K562 (cell line): ENCODE measurements around the gene ARHGAP10. TPM values are rescaled to one million over a fixed set of nuclear protein-coding genes. Genes with fewer than 3 reads are reported as not detected.
A peak's percentile ranks its signal among the peaks of the same experiment; 100 is the strongest.

ENCODE experiments used
- ATAC-seq: fragments of 200-7000 bp; cut with Tn5 transposase; 3 replicates; pipeline ENCODE4 v1.9.1; 2020; ENCODE audit warnings: moderate library complexity
- BruUV-seq: library from RNA; stranded (reverse); fragments of 400-500 nt; replicated peaks from 2 replicates; lab custom pipeline; 2021; lab: Mats Ljungman, UMichigan
- CTCF ChIA-PET: fragments of 300-600 bp; formaldehyde crosslinking; extraction: SDS; loops from one replicate; lab custom pipeline; 2021; ENCODE audit warnings: low intra/inter-chr PET ratio; lab: Yijun Ruan, JAX
- POLR2A ChIA-PET: fragments of 300-600, 350-650 bp; sonication (Branson Sonifier 250); formaldehyde crosslinking; extraction: SDS; loops from one replicate; lab custom pipeline; 2021; ENCODE audit warnings: antibody characterized with exemption, inconsistent platforms; lab: Yijun Ruan, JAX
- DNase-seq, 4 experiments: peaks; one replicate each; pipeline versions ENCODE4 v3.0.0 to v3.0.0-alpha.2; 2011 to 2018; ENCODE audit warnings: low spot score in 3 of 4, mixed read lengths in 3 of 4; ENCODE audit errors: extremely low read depth in 1 of 4
- FAIRE-seq: peaks from 2 replicates; lab custom pipeline; 2011; peaks lifted over from hg19 to GRCh38; lab: Jason Lieb, UNC
- H2AFZ ChIP-seq: 2 replicates; pipeline ENCODE4 v1.6.0; 2011; ENCODE audit warnings: low read depth, low read length, control low read depth, inconsistent platforms
- H3K27ac ChIP-seq: fragments of 200-600 bp; 3 replicates; pipeline ENCODE4 v1.8.0; 2011; ENCODE audit warnings: low read depth, mild to moderate bottlenecking, control low read depth, inconsistent platforms, low read length, moderate library complexity, mixed read lengths; ENCODE audit errors: extremely low read depth
- H3K27me3 ChIP-seq, 2 experiments: fragments of 300-600 bp in 1 of 2; 2 replicates in 1 of 2; 3 replicates in 1 of 2; pipeline versions ENCODE4 v1.6.0 to v1.8.0; 2011; ENCODE audit warnings: inconsistent platforms in 2 of 2, low read length in 2 of 2, mild to moderate bottlenecking in 1 of 2, mixed read lengths in 1 of 2, moderate library complexity in 1 of 2; ENCODE audit not compliant: control insufficient read depth in 2 of 2, insufficient read depth in 2 of 2
- H3K36me3 ChIP-seq: fragments of 300-600 bp; 3 replicates; pipeline ENCODE4 v1.8.0; 2011; ENCODE audit warnings: mild to moderate bottlenecking, low read length, inconsistent platforms; ENCODE audit not compliant: control insufficient read depth, insufficient read depth
- H3K4me1 ChIP-seq, 2 experiments: fragments of 200-600 bp in 1 of 2; replicated peaks in 1 of 2; 2 replicates in 1 of 2; 3 replicates in 1 of 2; pipeline versions ENCODE4 v1.5.1 to v1.8.0; 2011; ENCODE audit warnings: inconsistent platforms in 2 of 2, low read length in 2 of 2, mild to moderate bottlenecking in 1 of 2, mixed read lengths in 1 of 2, moderate library complexity in 1 of 2; ENCODE audit not compliant: control insufficient read depth in 2 of 2, insufficient read depth in 2 of 2
- H3K4me2 ChIP-seq: 2 replicates; pipeline ENCODE4 v1.6.1; 2011; ENCODE audit warnings: low read length, control low read depth, inconsistent platforms, mixed read lengths; ENCODE audit not compliant: insufficient read depth
- H3K4me3 ChIP-seq: fragments of 200-600 bp; sonication (generic), shearing (Covaris generic); 2 replicates; pipeline ENCODE4 v1.5.1; 2016; ENCODE audit warnings: control low read depth, inconsistent platforms
- H3K79me2 ChIP-seq: fragments of 200-600 bp; 3 replicates; pipeline ENCODE4 v1.8.0; 2011; ENCODE audit warnings: low read length, inconsistent platforms; ENCODE audit not compliant: control insufficient read depth, insufficient read depth
- H3K9ac ChIP-seq, 2 experiments: 2 replicates each; pipeline versions ENCODE4 v1.6.0 to v1.6.1; 2011; ENCODE audit warnings: low read depth in 2 of 2, low read length in 2 of 2, control low read depth in 1 of 2, inconsistent platforms in 1 of 2, mild to moderate bottlenecking in 1 of 2, mixed read lengths in 1 of 2; ENCODE audit not compliant: insufficient read depth in 1 of 2
- H3K9me1 ChIP-seq: one replicate; pipeline ENCODE4 v1.6.0; 2011; ENCODE audit warnings: inconsistent platforms, mild to moderate bottlenecking, low read length, moderate library complexity; ENCODE audit not compliant: control insufficient read depth, insufficient read depth
- H3K9me3 ChIP-seq: replicated peaks from 2 replicates; pipeline ENCODE4 v1.5.1; 2011; ENCODE audit warnings: low read depth, low read length, inconsistent platforms; ENCODE audit not compliant: control insufficient read depth, insufficient read depth
- H4K20me1 ChIP-seq: replicated peaks from 2 replicates; pipeline ENCODE4 v1.6.1; 2011; ENCODE audit warnings: low read length, inconsistent platforms, mixed read lengths; ENCODE audit not compliant: control insufficient read depth, insufficient read depth
- ZNF384 ChIP-seq: IDR thresholded peaks from 2 replicates; pipeline ENCODE4 v1.6.1; 2012; ENCODE audit warnings: low read depth, low read length, improper control_type of control experiment
- WGBS: fragments of 100-300 bp; shearing (Covaris generic); methylation state at CpG from one replicate; pipeline ENCODE4 v1.1.6; 2016; ENCODE audit warnings: low coverage, mixed read lengths; ENCODE audit not compliant: insufficient coverage; ENCODE audit errors: missing lambda C conversion rate; 5-methylcytosine and 5-hydroxymethylcytosine counted together
- in situ Hi-C: fragments of 300-500 bp; cut with MboI; formaldehyde crosslinking; loops from 4 replicates; pipeline ENCODE4 v1.15.0; 2018; ENCODE audit warnings: inconsistent platforms, mixed read lengths
- intact Hi-C: fragments of 100-400 bp; cut with micrococcal nuclease; formaldehyde crosslinking; loops from 2 replicates; pipeline ENCODE4 v1.14.2; 2022
- polyA plus RNA-seq, 8 experiments: library from polyadenylated mRNA; depleted of rRNA in 4 of 8; stranded (reverse) in 5 of 8; unstranded in 3 of 8; fragments of >200 nt; fragmentation: Nextera tagmentation in 2 of 8; fragmentation: Illumina TruSeq in 1 of 8; extraction: Ambion mirVana in 2 of 8; extraction: Trizol in 1 of 8; gene quantifications; 2 replicates each; pipeline versions ENCODE4 v1.2.1 to v1.2.3, GENCODE V29; 2011 to 2014; ENCODE audit warnings: inconsistent platforms in 1 of 8, missing spikeins in 1 of 8
- total RNA-seq, 7 experiments: library from RNA; depleted of rRNA in 6 of 7; stranded (reverse); fragments of >200 nt in 6 of 7; fragmentation: Illumina TruSeq in 2 of 7; extraction: Trizol in 2 of 7; gene quantifications; 2 replicates each; pipeline versions ENCODE4 v1.2.1 to v1.2.3, GENCODE V29; 2011 to 2021; ENCODE audit warnings: low replicate concordance in 1 of 7
- TF ChIP-seq, protein P1 (sequence below), 3 experiments: IDR thresholded peaks in 2 of 3; conservative IDR thresholded peaks in 1 of 3; 2 replicates each; pipeline ENCODE4 v1.5.1; 2011 to 2012; ENCODE audit warnings: low read length in 3 of 3, mild to moderate bottlenecking in 3 of 3, control low read depth in 2 of 3, improper control_type of control experiment in 1 of 3, inconsistent platforms in 1 of 3, low read depth in 1 of 3, mixed read lengths in 1 of 3, moderate library complexity in 1 of 3; ENCODE audit not compliant: insufficient read depth in 2 of 3
- TF ChIP-seq, protein P2 (sequence below): fragments of 200-600 bp; sonication (generic); IDR thresholded peaks from one replicate; pipeline ENCODE4 v1.6.1; 2012; ENCODE audit warnings: mild to moderate bottlenecking, low read depth, low read length, inconsistent platforms

ARHGAP10 gene
- total and polyA plus RNA-seq, 9 of the 15 experiments (the other 6 are each of a cell fraction or from before 2014, with no cell fraction given): 0.03 to 0.22 (median 0.06) TPM; not detected in 3

DNA sequence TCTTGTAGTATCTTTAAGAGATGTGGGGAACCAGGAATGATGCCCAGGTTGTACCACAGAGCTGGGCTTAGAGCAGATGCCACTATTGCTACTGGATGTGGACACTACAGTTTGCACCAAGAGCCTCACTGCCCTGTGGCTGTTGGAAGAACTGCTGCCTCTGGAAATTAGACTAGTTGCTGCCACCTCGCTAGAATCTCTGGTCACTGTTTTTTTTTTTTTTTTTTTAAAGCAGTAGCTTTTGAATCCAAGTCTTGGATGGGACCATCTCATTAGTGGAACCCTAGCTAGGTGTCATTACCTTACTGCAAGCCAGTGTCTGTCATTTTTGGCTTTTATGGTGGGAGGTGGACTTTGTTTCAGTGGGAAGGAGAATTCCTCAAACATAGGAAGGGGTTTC, 105.5 kb downstream of the ARHGAP10 start:
- H3K36me3 ChIP-seq: no peaks in the 10 kb centered on the region
- no peaks in the 10 kb centered on the region for H3K79me2 ChIP-seq
- no peak overlapping the region for H3K4me2 ChIP-seq
- no peaks in the 10 kb centered on the region; a peak in 1 of 5 replicates for H3K27me3 ChIP-seq
- H3K4me1 ChIP-seq: no peaks in the 10 kb centered on the region; a peak in 1 of 5 replicates
- H2AFZ ChIP-seq: no peak overlapping the region
- DNase-seq (peak in 1 of 4 experiments; percentile 9), FAIRE-seq (no peak), ATAC-seq (peak; percentile 65; the same call in 1 of the 3 replicates)
- CTCF ChIA-PET: no interaction called here
- no peaks in the 10 kb centered on the region for H3K9me3 ChIP-seq
- H4K20me1 ChIP-seq: no peaks in the 10 kb centered on the region
- POLR2A ChIA-PET: no interaction called here
- TF ChIP-seq ZNF384: peak; percentile 78
- TF ChIP-seq, protein P1, sequence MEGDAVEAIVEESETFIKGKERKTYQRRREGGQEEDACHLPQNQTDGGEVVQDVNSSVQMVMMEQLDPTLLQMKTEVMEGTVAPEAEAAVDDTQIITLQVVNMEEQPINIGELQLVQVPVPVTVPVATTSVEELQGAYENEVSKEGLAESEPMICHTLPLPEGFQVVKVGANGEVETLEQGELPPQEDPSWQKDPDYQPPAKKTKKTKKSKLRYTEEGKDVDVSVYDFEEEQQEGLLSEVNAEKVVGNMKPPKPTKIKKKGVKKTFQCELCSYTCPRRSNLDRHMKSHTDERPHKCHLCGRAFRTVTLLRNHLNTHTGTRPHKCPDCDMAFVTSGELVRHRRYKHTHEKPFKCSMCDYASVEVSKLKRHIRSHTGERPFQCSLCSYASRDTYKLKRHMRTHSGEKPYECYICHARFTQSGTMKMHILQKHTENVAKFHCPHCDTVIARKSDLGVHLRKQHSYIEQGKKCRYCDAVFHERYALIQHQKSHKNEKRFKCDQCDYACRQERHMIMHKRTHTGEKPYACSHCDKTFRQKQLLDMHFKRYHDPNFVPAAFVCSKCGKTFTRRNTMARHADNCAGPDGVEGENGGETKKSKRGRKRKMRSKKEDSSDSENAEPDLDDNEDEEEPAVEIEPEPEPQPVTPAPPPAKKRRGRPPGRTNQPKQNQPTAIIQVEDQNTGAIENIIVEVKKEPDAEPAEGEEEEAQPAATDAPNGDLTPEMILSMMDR (IDR thresholded peaks at IDR 0.05 in 2 of 3, conservative IDR thresholded peaks at IDR 0.05 in 1 of 3; ENCODE audit: insufficient read depth in 2 of 3, low read depth in 1 of 3, low read length in 3 of 3): peak in 2 of 3 experiments; percentile 11 to 60; a peak in 3 of 6 replicates
- TF ChIP-seq, protein P2, sequence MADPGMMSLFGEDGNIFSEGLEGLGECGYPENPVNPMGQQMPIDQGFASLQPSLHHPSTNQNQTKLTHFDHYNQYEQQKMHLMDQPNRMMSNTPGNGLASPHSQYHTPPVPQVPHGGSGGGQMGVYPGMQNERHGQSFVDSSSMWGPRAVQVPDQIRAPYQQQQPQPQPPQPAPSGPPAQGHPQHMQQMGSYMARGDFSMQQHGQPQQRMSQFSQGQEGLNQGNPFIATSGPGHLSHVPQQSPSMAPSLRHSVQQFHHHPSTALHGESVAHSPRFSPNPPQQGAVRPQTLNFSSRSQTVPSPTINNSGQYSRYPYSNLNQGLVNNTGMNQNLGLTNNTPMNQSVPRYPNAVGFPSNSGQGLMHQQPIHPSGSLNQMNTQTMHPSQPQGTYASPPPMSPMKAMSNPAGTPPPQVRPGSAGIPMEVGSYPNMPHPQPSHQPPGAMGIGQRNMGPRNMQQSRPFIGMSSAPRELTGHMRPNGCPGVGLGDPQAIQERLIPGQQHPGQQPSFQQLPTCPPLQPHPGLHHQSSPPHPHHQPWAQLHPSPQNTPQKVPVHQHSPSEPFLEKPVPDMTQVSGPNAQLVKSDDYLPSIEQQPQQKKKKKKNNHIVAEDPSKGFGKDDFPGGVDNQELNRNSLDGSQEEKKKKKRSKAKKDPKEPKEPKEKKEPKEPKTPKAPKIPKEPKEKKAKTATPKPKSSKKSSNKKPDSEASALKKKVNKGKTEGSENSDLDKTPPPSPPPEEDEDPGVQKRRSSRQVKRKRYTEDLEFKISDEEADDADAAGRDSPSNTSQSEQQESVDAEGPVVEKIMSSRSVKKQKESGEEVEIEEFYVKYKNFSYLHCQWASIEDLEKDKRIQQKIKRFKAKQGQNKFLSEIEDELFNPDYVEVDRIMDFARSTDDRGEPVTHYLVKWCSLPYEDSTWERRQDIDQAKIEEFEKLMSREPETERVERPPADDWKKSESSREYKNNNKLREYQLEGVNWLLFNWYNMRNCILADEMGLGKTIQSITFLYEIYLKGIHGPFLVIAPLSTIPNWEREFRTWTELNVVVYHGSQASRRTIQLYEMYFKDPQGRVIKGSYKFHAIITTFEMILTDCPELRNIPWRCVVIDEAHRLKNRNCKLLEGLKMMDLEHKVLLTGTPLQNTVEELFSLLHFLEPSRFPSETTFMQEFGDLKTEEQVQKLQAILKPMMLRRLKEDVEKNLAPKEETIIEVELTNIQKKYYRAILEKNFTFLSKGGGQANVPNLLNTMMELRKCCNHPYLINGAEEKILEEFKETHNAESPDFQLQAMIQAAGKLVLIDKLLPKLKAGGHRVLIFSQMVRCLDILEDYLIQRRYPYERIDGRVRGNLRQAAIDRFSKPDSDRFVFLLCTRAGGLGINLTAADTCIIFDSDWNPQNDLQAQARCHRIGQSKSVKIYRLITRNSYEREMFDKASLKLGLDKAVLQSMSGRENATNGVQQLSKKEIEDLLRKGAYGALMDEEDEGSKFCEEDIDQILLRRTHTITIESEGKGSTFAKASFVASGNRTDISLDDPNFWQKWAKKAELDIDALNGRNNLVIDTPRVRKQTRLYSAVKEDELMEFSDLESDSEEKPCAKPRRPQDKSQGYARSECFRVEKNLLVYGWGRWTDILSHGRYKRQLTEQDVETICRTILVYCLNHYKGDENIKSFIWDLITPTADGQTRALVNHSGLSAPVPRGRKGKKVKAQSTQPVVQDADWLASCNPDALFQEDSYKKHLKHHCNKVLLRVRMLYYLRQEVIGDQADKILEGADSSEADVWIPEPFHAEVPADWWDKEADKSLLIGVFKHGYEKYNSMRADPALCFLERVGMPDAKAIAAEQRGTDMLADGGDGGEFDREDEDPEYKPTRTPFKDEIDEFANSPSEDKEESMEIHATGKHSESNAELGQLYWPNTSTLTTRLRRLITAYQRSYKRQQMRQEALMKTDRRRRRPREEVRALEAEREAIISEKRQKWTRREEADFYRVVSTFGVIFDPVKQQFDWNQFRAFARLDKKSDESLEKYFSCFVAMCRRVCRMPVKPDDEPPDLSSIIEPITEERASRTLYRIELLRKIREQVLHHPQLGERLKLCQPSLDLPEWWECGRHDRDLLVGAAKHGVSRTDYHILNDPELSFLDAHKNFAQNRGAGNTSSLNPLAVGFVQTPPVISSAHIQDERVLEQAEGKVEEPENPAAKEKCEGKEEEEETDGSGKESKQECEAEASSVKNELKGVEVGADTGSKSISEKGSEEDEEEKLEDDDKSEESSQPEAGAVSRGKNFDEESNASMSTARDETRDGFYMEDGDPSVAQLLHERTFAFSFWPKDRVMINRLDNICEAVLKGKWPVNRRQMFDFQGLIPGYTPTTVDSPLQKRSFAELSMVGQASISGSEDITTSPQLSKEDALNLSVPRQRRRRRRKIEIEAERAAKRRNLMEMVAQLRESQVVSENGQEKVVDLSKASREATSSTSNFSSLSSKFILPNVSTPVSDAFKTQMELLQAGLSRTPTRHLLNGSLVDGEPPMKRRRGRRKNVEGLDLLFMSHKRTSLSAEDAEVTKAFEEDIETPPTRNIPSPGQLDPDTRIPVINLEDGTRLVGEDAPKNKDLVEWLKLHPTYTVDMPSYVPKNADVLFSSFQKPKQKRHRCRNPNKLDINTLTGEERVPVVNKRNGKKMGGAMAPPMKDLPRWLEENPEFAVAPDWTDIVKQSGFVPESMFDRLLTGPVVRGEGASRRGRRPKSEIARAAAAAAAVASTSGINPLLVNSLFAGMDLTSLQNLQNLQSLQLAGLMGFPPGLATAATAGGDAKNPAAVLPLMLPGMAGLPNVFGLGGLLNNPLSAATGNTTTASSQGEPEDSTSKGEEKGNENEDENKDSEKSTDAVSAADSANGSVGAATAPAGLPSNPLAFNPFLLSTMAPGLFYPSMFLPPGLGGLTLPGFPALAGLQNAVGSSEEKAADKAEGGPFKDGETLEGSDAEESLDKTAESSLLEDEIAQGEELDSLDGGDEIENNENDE: no peak
- intact Hi-C loops: no loop called here
- H3K4me3 ChIP-seq: no peak overlapping the region
- H3K27ac ChIP-seq: no peak overlapping the region
- 0% methylated on average over 1 of the region's 1 CpG for WGBS
- BruUV-seq: no TSS peak
- H3K9ac ChIP-seq: no peak overlapping the region
- in situ Hi-C loops: no loop called here
- H3K9me1 ChIP-seq: no peaks in the 10 kb centered on the region
